Astrocyte of the cerebellum (primary cell): ENCODE data around the gene TNNC2.
"Not testable (repeated sequence)": the region's sequence is repeated elsewhere in the genome, so short reads cannot be mapped to it uniquely, and the experiment has no call there.

ENCODE experiments used
- DNase-seq: peaks from one replicate; pipeline ENCODE4 v3.0.0-alpha.2; 2011; ENCODE audit warnings: low read depth
- H3K4me3 ChIP-seq: 2 replicates; pipeline ENCODE4 v1.5.1; 2011; ENCODE audit warnings: mild to moderate bottlenecking, low read depth, low read length, moderate library complexity
- in situ Hi-C: cut with HindIII; loops from 2 replicates; pipeline ENCODE4 v1.10.0; 2017; ENCODE audit warnings: low sequenced_read_pairs
- TF ChIP-seq, protein P1 (sequence below): IDR thresholded peaks from 2 replicates; pipeline ENCODE4 v1.5.1; 2012; ENCODE audit warnings: low read length, low read depth, moderate library complexity, mild to moderate bottlenecking; ENCODE audit errors: missing control alignments

TNNC2 gene

DNA sequence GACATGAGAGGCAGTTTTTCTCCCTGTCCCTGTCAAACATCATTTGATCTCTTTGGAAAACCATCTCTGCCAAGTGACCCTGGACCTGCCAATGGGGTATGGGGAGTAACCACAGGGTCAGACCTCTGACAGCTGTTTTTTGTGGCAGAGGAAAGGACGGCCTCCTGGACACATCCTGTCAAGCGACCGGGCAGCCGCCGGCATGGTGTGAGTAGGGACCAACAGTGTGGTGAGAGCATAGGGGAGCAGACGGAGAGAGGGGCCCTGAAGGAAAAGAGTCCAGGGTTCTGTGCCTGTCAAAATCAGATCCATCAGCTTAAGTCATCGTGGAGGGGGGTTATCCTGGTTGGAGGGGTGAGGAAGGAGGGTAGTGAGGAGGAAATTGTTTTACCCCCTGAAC is 25.3 kb downstream of the TNNC2 start:
- DNase-seq, result no peak
- in situ Hi-C loops, result no loop called here
- H3K4me3 ChIP-seq, result no peak overlapping the region
- TF ChIP-seq, protein P1, sequence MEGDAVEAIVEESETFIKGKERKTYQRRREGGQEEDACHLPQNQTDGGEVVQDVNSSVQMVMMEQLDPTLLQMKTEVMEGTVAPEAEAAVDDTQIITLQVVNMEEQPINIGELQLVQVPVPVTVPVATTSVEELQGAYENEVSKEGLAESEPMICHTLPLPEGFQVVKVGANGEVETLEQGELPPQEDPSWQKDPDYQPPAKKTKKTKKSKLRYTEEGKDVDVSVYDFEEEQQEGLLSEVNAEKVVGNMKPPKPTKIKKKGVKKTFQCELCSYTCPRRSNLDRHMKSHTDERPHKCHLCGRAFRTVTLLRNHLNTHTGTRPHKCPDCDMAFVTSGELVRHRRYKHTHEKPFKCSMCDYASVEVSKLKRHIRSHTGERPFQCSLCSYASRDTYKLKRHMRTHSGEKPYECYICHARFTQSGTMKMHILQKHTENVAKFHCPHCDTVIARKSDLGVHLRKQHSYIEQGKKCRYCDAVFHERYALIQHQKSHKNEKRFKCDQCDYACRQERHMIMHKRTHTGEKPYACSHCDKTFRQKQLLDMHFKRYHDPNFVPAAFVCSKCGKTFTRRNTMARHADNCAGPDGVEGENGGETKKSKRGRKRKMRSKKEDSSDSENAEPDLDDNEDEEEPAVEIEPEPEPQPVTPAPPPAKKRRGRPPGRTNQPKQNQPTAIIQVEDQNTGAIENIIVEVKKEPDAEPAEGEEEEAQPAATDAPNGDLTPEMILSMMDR, result no peak

GRCh38 chr20:45798935-45799642 is 28.0 kb downstream of the TNNC2 start:
- in situ Hi-C loops, result no loop called here
- H3K4me3 ChIP-seq, result no peak overlapping the region
- TF ChIP-seq, protein P1, result peak; percentile 75

GRCh38 chr20:45797955-45798354 is 29.2 kb downstream of the TNNC2 start:
- DNase-seq, H3K4me3 ChIP-seq, in situ Hi-C loops: not testable (repeated sequence)

More at GRCh38 chr20:45798935-45799642, 28.0 kb downstream of the TNNC2 start:
- no peak for DNase-seq

- in situ Hi-C loops, DNase-seq, H3K4me3 ChIP-seq: not testable (repeated sequence)
Measured at GRCh38 chr20:45797510-45797909, 29.6 kb downstream of the TNNC2 start.

GRCh38 chr20:45796337-45797065 is 30.6 kb downstream of the TNNC2 start:
- no peak for DNase-seq
- TF ChIP-seq, protein P1, result no peak
- no peak overlapping the region for H3K4me3 ChIP-seq
- in situ Hi-C loops, result no loop called here

DNA sequence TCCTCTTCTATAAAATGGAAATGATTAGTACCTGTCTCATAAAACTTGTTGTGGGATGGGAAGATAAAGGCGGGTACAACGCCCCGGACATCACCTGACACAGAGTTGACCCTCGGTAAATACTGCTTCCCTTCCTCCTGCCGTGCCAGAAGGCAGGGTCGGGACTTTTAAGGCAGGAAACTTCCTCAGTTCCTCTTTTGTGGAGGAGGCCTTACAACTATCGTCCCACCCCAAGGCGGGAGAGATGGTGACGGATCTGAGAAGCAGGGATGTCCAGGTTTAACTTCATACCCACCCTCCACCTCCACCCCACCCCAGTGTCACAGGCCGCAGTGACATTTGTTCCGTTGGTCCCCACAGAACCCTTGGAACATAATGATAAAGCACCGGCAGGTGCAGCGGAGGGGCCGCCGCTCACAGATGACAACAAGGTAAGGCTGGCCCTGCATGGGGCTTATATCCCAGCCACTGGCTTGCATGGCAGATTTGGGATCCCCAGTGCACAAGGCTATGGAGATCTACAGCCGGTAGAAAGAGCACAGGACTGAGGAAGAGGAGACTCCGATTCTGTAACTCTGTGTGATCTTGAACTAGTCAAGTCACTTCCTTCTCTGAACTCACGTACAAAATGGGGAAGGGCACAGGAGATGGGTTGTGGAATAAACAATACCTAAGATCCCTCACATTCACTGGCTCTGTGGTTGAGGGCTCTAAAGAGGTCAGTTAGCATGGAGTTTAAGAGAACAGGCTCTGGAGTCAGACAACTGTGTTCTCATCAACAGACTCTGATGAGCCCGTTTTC is 34.6 kb downstream of the TNNC2 start:
- no peak for DNase-seq
- H3K4me3 ChIP-seq, result peak overlapping the region; percentile 95
- in situ Hi-C loops, result no loop called here
- TF ChIP-seq, protein P1, result no peak

- no peak for DNase-seq
- H3K4me3 ChIP-seq, result no peak overlapping the region
- TF ChIP-seq, protein P1, result no peak
- in situ Hi-C loops, result no loop called here
Measured at GRCh38 chr20:45788351-45788750, 38.8 kb downstream of the TNNC2 start.
